GM20000 (cell line): ENCODE measurements around the gene SLIT3.

Experiments used
- DNase-seq: peaks from one replicate; pipeline ENCODE4 v3.0.0; 2012; ENCODE audit warnings: low spot score
- TF ChIP-seq, protein P1 (sequence below): IDR thresholded peaks from 2 replicates; pipeline ENCODE4 v1.5.1; 2012; ENCODE audit warnings: mild to moderate bottlenecking, control low read depth; ENCODE audit errors: extremely low read depth, missing control alignments

The SLIT3 gene

GRCh38 chr5:169280696-169281095, 20.2 kb downstream of the SLIT3 start:
- TF ChIP-seq, protein P1, sequence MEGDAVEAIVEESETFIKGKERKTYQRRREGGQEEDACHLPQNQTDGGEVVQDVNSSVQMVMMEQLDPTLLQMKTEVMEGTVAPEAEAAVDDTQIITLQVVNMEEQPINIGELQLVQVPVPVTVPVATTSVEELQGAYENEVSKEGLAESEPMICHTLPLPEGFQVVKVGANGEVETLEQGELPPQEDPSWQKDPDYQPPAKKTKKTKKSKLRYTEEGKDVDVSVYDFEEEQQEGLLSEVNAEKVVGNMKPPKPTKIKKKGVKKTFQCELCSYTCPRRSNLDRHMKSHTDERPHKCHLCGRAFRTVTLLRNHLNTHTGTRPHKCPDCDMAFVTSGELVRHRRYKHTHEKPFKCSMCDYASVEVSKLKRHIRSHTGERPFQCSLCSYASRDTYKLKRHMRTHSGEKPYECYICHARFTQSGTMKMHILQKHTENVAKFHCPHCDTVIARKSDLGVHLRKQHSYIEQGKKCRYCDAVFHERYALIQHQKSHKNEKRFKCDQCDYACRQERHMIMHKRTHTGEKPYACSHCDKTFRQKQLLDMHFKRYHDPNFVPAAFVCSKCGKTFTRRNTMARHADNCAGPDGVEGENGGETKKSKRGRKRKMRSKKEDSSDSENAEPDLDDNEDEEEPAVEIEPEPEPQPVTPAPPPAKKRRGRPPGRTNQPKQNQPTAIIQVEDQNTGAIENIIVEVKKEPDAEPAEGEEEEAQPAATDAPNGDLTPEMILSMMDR: no peak
- DNase-seq: no peak

DNA sequence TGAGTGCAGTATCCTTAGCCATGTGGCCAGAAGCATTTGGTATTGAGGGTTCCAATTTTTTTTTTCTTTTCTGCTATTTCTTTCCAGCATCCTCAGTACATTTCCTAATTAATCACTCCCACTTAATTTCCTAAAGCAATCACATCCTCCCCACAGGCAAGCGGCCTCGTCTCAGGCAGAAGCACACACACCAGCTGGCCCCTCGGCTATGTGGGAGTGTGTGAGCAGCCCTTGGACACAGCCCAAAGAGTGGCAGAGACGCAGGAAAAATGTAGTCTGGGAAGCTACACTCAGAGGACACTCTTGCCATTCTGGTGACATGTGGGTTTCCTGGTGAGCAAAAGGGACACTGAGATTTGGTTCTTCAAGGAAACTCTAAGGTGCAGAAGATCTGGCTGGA, 20.7 kb downstream of the SLIT3 start:
- TF ChIP-seq, protein P1: no peak
- no peak for DNase-seq

DNA sequence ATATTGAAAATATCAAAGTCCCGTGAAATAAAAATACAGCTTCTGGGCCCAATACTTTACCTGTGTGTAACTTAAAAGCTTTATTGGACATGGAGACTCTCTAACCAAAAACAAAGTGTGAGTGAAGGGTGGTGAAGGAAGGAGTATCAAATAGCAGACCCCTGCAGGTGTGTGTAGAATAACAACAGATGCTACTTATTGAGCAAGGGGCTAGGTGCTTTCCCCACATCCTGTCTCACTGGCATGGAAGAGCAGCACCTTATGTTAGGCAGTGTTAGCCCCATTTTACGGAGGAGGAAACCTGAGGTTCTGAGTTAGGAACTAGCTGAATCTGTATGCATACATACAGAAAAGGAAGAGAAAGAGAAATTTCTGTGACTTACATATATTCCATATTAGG, 21.8 kb downstream of the SLIT3 start:
- no peak for DNase-seq
- TF ChIP-seq, protein P1: no peak

- TF ChIP-seq, protein P1: no peak
- no peak for DNase-seq
Measured at GRCh38 chr5:169273881-169274280, 27.1 kb downstream of the SLIT3 start.

GRCh38 chr5:169273451-169273850, 27.5 kb downstream of the SLIT3 start:
- TF ChIP-seq, protein P1: no peak
- DNase-seq: no peak

DNA sequence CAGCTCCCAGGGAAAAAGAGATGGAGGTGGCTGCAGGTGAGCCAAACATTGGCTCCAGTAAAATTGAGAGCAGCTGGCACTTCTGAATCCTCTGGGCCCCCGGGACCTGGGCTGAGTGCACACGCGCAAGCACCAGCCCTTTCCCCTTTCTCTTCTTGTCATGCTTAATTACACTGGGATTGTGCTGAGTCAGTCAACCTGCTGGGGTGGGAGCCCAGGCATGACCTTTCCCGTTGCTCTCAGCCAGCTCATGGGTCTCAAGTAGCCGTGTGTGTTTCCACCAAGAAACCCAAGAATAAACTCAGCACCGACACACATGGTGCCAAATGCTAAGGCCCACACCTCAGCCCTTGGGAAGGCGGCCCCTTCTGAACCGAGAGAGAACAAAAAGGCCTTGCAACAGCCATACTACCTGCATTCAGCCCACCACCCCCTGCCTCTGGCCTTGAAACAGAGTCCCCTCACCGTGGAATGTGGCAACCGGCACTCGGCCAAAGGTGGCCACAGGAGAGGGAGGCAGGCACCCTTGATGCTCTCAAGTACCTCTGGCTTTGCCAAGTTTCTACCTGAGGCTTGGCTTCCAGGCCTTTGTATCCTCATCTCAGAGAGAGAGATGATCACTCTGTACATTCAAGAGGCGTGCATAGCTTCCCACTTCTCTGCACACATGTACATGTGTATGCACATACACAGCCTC, 28.1 kb downstream of the SLIT3 start:
- TF ChIP-seq, protein P1: no peak
- DNase-seq: no peak

DNA sequence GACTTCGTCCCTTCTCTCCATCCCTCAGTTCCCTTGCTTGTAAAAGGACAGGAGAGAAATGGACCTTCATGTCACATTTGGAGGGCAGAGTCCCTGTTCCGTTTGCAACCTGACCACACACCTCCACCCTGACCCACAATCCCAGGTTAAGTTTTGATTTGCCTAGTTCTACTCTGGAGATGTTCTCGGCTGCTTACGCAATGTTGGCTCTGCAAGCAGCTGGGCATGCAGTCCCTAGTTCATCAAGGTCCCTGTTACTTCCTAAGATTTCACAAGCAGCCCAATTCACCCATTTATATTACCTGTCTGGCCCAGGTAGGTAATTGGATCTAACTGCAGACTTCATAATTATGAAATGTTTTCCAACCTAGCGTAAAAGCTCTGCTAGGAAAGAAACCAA, 28.8 kb downstream of the SLIT3 start:
- TF ChIP-seq, protein P1: no peak
- no peak for DNase-seq
